Breast epithelium (tissue), 4 donors: ENCODE results near the gene WDR5B. TPM values are rescaled to one million over a fixed set of nuclear protein-coding genes. Genes with fewer than 3 reads are reported as not detected.

Experiments
- DNase-seq, 2 donors: peaks; one replicate each; pipeline ENCODE4 v3.0.0-alpha.2; 2019; ENCODE audit warnings: low spot score in 2 of 2
- H3K27ac ChIP-seq, 2 donors: fragments of 200-600 bp; sonication (generic) in 1 of 2; one replicate each; pipeline ENCODE4 v1.5.1; 2016 to 2019; ENCODE audit warnings: mild to moderate bottlenecking in 1 of 2
- H3K27me3 ChIP-seq, 2 donors: fragments of 200-600 bp; sonication (generic) in 1 of 2; one replicate each; pipeline versions ENCODE4 v1.5.1 to v1.6.0; 2017 to 2019; ENCODE audit warnings: control low read depth in 1 of 2, mild to moderate bottlenecking in 1 of 2
- H3K36me3 ChIP-seq: fragments of 200-600 bp; one replicate; pipeline ENCODE4 v1.5.1; 2019
- H3K4me1 ChIP-seq, 2 donors: fragments of 200-600 bp; sonication (generic); one replicate each; pipeline ENCODE4 v1.5.1; 2016 to 2019; ENCODE audit warnings: control low read depth in 1 of 2
- H3K4me3 ChIP-seq, 3 donors: fragments of 200-600 bp; sonication (generic); 1 replicate in 2 of 3; 2 replicates in 1 of 3; pipeline ENCODE4 v1.5.1; 2016 to 2019; ENCODE audit warnings: mild to moderate bottlenecking in 3 of 3, moderate library complexity in 2 of 3
- H3K9me3 ChIP-seq, 2 donors: fragments of 200-600 bp; sonication (generic) in 1 of 2; one replicate each; pipeline ENCODE4 v1.5.1; 2016 to 2019; ENCODE audit warnings: control low read depth in 1 of 2
- POLR2A ChIP-seq: fragments of 450-650 bp; IDR thresholded peaks from one replicate; pipeline ENCODE4 v1.6.1; 2016; ENCODE audit warnings: antibody characterized with exemption, mild to moderate bottlenecking, moderate library complexity
- POLR2AphosphoS5 ChIP-seq, 3 donors: sonication (generic); formaldehyde crosslinking; IDR thresholded peaks; one replicate each; pipeline ENCODE4 v1.6.1; 2017; ENCODE audit warnings: antibody characterized with exemption in 3 of 3
- intact Hi-C: fragments of 100-400 bp; cut with DNase I; formaldehyde crosslinking; loops from one replicate; pipeline ENCODE4 v1.15.1; 2023; ENCODE audit warnings: low total_unique reads
- total RNA-seq, 3 donors: library from RNA; depleted of rRNA; stranded (reverse); fragments of >200 nt; gene quantifications; one replicate each; pipeline ENCODE4 v1.1.0, GENCODE V29; 2016
- TF ChIP-seq, protein P1 (sequence below), 3 donors: fragments of 450-650 bp; IDR thresholded peaks; one replicate each; pipeline ENCODE4 v1.5.1; 2016 to 2017; ENCODE audit warnings: antibody characterized with exemption in 3 of 3, mild to moderate bottlenecking in 3 of 3, moderate library complexity in 3 of 3

The WDR5B gene
- total RNA-seq, 3 donors from 2014 or later, result 4.0 to 8.0 (median 6.2) TPM

DNA sequence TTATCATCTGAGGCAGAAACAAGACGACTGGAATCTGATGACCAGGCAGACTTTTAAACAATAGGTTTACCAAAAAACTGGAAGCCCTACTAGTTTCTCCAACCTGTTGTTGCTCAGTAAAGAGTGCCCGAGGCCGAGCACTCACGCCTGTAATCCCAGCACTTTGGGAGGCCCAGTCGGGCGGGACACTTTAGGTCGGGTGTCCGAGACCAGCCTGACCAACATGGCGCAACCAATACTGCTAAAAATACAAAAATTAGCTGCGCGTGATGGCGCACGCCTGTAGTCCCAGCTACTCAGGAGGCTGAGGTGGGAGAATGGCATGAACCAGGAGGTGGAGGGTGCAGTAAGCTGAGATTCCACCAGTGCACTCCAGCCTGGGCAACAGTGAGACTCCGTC is 1.1 kb upstream of the WDR5B start:
- peaks cover 0 to 8% of the 10 kb centered on the region in 2 donors for H3K4me1 ChIP-seq
- H3K4me3 ChIP-seq, result peak overlapping the region; percentile 68 to 78 (median 75)
- no peak for DNase-seq
- TF ChIP-seq POLR2AphosphoS5 (IDR thresholded peaks at IDR 0.05) (no peak), POLR2A (no peak)
- TF ChIP-seq, protein P1, sequence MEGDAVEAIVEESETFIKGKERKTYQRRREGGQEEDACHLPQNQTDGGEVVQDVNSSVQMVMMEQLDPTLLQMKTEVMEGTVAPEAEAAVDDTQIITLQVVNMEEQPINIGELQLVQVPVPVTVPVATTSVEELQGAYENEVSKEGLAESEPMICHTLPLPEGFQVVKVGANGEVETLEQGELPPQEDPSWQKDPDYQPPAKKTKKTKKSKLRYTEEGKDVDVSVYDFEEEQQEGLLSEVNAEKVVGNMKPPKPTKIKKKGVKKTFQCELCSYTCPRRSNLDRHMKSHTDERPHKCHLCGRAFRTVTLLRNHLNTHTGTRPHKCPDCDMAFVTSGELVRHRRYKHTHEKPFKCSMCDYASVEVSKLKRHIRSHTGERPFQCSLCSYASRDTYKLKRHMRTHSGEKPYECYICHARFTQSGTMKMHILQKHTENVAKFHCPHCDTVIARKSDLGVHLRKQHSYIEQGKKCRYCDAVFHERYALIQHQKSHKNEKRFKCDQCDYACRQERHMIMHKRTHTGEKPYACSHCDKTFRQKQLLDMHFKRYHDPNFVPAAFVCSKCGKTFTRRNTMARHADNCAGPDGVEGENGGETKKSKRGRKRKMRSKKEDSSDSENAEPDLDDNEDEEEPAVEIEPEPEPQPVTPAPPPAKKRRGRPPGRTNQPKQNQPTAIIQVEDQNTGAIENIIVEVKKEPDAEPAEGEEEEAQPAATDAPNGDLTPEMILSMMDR (IDR thresholded peaks at IDR 0.05), result no peak
- H3K36me3 ChIP-seq, result no peaks in the 10 kb centered on the region
- intact Hi-C loops, result no loop called here
- no peaks in the 10 kb centered on the region for H3K27me3 ChIP-seq
- H3K9me3 ChIP-seq, result no peaks in the 10 kb centered on the region
- H3K27ac ChIP-seq, result peak overlapping the region; percentile 90

DNA sequence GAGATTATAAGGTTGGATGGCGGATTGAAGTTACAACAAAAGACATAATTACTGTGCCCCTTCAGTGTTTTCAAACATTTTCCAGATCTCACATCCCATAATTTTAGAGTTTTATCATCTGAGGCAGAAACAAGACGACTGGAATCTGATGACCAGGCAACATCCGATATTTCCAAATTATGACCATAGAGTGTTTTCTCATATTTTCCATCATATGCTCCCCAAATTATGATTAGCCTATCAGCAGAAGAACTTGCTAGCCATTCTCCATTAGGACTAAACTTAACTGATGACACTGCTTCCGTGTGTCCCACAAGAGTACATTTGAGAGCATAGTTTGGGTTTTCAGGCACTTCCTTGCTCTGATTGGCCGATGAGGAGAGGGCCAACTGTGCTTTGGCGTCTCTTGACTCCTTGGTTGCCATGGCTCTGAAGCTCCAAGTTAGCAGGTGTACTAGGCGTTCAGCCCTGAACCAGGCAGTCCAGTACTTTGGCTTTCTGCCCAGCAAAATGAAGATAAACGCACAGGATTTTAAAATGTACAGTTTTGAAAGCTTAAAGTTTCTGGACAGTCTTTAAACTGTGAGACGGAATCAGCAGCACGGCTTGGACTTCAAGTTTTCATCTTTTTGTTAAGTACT is 638 bp downstream of the WDR5B start:
- DNase-seq, result peak in 1 of 2 donors; percentile 44

DNA sequence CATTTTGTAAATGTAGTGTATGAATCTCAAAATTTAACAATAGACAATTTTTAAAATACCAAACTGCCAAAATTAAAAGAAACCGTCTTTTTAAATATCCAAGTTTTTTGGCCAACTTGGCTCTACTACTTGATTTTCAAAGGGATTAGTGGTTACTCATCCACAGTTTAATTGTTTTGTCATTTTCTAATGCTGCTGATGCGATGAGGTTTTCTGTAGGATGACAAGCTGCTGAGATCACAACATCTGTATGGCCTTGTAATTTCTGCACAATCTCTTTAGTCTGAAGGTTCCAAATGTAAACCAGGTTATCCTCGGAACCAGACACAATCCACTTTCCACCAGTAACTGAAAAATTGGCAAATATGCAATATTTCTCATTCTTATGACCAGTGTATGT is 1.5 kb downstream of the WDR5B start:
- Histone ChIP-seq H3K9me3 (no peaks in the 10 kb centered on the region), H3K4me3 (no peak overlapping the region), H3K36me3 (no peaks in the 10 kb centered on the region), H3K27ac (peak overlapping the region in 1 of 2 donors; percentile 90), H3K4me1 (peaks cover 0 to 8% of the 10 kb centered on the region in 2 donors), H3K27me3 (no peaks in the 10 kb centered on the region)
- DNase-seq, result no peak
- intact Hi-C loops, result no loop called here
- no peak for TF ChIP-seq POLR2A
- TF ChIP-seq POLR2AphosphoS5 (IDR thresholded peaks at IDR 0.05), result no peak
- TF ChIP-seq, protein P1 (IDR thresholded peaks at IDR 0.05), result no peak

More for the DNA sequence above, 638 bp downstream of the WDR5B start:
- Histone ChIP-seq H3K36me3 (no peaks in the 10 kb centered on the region), H3K27ac (peak overlapping the region; percentile 90), H3K27me3 (no peaks in the 10 kb centered on the region), H3K4me3 (peak overlapping the region; percentile 68 to 78 (median 75)), H3K9me3 (no peaks in the 10 kb centered on the region), H3K4me1 (peaks cover 0 to 8% of the 10 kb centered on the region in 2 donors)
- intact Hi-C loops, result no loop called here
- TF ChIP-seq POLR2A (no peak), POLR2AphosphoS5 (IDR thresholded peaks at IDR 0.05) (no peak)
- TF ChIP-seq, protein P1 (IDR thresholded peaks at IDR 0.05), result no peak

DNA sequence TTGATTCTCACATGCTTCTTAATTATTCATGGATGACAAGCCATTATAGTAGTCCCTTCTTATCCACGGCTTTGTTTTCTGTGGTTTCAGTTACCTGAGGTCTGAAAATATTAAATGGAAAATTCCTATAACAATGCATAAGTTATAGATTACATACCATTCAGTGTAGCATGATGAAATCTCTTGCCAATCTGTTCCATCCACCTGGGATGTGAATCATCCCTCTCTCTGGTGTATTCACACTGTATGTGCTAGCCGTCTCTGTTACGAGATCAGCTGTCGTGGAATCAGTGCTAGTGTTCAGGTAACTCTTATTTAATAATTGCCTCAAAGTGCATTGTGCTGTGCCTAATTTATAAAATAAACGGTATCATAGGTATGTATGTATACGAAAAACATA is 5.2 kb downstream of the WDR5B start:
- TF ChIP-seq POLR2AphosphoS5 (IDR thresholded peaks at IDR 0.05), result no peak
- TF ChIP-seq, protein P1 (IDR thresholded peaks at IDR 0.05), result no peak
- TF ChIP-seq POLR2A, result no peak
- no peaks in the 10 kb centered on the region for H3K36me3 ChIP-seq
- intact Hi-C loops, result no loop called here

DNA sequence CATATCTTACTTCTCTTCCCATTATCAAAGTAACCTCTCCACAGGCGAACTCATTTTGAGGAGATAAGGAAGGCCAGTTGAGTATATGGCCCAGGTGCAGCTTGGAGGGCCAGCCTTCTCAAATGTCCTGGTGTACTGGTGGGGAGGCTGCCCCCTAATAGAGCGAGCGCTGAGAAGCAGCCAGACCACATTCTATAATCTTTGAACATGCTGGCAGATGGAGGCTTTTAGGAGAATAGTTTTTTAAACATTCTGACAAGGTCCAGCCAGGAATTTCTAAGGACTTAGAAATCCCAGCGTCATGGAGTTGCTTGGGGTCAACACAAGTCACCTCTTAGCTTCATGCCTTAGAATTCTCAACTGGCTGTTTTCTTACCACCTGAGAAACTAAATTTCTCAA is 5.8 kb downstream of the WDR5B start:
- no peak for DNase-seq
- intact Hi-C loops, result no loop called here
- no peaks in the 10 kb centered on the region for H3K36me3 ChIP-seq
- H3K4me1 ChIP-seq, result peaks cover 0 to 6% of the 10 kb centered on the region in 2 donors
- H3K27ac ChIP-seq, result no peak overlapping the region
- no peaks in the 10 kb centered on the region for H3K9me3 ChIP-seq
- no peaks in the 10 kb centered on the region for H3K27me3 ChIP-seq
- no peak overlapping the region for H3K4me3 ChIP-seq
- TF ChIP-seq, protein P1 (IDR thresholded peaks at IDR 0.05), result no peak
- no peak for TF ChIP-seq POLR2A
- no peak for TF ChIP-seq POLR2AphosphoS5 (IDR thresholded peaks at IDR 0.05)

More for the DNA sequence above, 5.2 kb downstream of the WDR5B start:
- no peaks in the 10 kb centered on the region for H3K9me3 ChIP-seq
- no peaks in the 10 kb centered on the region for H3K27me3 ChIP-seq
- peaks cover 0 to 8% of the 10 kb centered on the region in 2 donors for H3K4me1 ChIP-seq
- no peak for DNase-seq
- no peak overlapping the region for H3K4me3 ChIP-seq
- no peak overlapping the region for H3K27ac ChIP-seq
